Head of caudate nucleus (tissue), 42 donors: ENCODE results near the gene DHRS2.

Experiments
- DNase-seq, 42 donors: peaks; one replicate each; pipeline versions ENCODE4 v3.0.0 to v3.0.0-alpha.2; 2020 to 2021; ENCODE audit warnings: mixed read lengths in 7 of 42
- intact Hi-C: fragments of 100-400 bp; cut with DNase I; formaldehyde crosslinking; loops from one replicate; pipeline ENCODE4 v1.15.0; 2022

Gene DHRS2

DNA sequence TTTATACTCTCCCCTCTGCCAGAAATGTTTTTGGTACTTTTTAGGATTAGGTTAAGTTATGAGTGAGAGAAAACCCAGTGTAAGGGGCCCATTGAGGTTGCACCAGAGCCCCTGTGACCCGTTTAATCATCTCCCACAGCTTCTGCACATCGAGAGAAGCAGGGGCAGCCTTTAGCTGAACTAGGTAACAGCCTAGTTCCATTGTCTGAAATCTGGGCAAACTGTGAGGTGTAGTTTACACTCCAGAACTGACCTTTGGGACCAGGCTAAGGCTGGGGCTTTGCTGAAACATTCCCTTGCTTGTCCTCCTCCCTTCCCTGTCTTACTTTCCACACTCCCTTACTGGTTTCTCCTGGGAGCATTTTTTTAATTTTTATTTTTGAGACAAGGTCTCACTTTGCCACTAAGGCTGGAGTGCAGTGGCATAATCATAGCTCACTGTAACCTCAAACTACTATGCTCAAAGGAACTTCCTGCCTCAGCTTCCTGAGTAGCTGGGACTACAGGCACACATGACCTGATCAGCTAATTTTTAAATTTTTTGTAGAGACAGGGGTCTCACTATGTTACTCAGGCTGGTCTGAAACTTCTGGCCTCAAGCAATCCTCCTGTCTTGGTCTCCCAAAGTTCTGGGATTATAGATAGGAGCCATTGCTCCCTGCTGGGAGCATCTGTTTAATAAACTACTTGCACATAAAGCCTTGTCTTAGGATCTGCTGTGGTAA is 25.9 kb upstream of the DHRS2 start:
- intact Hi-C loops, result no loop called here
- DNase-seq, result no peak

- DNase-seq, result no peak
- intact Hi-C loops, result no loop called here
Observed at GRCh38 chr14:23610815-23611289, 25.3 kb upstream of the DHRS2 start.

GRCh38 chr14:23612354-23612732 is 23.8 kb upstream of the DHRS2 start:
- intact Hi-C loops, result no loop called here
- no peak for DNase-seq

- intact Hi-C loops, result no loop called here
- DNase-seq, result no peak
Observed at GRCh38 chr14:23612802-23613201, 23.4 kb upstream of the DHRS2 start.

DNA sequence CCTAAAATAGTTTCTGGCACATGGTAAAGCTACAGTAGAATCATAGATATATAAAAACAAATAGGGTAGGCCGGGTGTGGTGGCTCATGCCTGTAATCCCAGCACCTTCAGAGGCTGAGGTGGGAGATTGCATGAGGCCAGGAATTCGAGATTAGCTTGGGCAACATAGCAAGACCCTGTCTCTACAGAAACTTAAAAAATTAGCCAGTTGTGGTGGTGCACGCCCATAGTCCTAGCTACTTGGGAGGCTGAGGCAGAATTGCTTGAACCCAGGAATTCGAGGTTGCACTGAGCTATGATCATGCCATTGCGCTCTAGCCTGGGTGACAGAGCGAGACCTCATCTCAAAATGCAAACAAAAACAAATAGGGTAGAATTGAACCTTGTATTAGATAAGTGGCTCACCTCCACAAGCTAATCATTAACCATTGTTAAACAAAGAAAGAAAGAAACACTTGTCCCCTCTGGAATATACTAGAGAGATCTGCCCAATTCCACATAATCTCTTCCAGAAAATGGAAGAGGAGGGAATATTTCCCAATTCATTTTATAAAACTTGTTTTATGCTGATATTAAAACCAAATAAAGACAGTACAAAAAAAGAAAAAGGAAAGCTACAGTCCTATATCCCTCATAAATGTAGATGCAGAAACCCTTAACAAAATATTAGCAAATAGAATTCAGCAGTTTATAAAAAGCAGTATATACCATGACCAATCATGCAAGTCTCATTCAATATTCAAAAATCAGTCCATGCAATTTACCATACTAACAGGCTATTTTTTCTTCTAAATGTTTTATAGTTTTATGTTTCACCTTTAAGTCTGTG is 22.7 kb upstream of the DHRS2 start:
- intact Hi-C loops, result no loop called here

DNA sequence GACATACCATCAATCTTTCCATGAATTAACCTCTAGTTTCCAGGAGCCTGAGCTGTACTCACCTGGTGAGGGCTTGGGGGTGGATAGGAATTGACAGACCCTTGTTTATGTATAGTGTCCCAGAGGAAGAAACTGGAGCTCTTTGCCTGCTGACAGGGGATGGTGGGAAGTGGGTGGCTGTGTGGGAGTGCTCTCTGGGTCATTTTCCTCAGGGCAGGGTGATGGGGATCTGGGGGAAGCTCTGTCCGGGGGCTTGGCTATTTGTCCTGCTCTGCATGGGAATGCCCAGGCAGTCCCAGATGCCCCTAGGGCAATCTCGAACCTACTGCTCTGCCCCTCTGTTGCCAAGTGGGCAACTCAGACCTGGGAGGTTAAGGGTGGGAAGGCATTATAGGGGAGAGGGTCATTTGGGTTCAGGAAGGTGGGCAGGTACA is 21.8 kb upstream of the DHRS2 start:
- intact Hi-C loops, result no loop called here
- peak in 1 of 42 donors; percentile 17 for DNase-seq

More for the DNA sequence above, 22.7 kb upstream of the DHRS2 start:
- no peak for DNase-seq

- DNase-seq, result peak in 1 of 42 donors; percentile 31
- intact Hi-C loops, result no loop called here
Observed at GRCh38 chr14:23615856-23616255, 20.3 kb upstream of the DHRS2 start.

DNA sequence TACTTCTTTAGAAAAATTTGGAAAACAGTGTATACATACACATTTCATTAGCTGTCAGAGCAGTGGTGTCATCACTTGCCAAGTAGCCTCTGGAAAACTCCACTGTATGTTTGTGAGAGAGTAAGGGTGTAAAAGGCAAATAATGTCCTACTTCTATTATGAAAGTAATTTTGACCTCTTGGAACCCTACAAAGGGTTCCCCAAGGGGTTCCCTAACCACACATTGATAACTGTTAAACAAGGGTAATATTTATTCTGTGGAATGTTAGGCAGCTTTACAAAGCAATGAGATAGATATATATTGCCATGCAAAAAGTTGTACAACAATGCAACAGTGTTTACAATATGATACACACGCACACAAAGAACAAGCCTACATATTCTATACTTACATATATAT is 18.6 kb upstream of the DHRS2 start:
- intact Hi-C loops, result no loop called here
- DNase-seq, result no peak

DNA sequence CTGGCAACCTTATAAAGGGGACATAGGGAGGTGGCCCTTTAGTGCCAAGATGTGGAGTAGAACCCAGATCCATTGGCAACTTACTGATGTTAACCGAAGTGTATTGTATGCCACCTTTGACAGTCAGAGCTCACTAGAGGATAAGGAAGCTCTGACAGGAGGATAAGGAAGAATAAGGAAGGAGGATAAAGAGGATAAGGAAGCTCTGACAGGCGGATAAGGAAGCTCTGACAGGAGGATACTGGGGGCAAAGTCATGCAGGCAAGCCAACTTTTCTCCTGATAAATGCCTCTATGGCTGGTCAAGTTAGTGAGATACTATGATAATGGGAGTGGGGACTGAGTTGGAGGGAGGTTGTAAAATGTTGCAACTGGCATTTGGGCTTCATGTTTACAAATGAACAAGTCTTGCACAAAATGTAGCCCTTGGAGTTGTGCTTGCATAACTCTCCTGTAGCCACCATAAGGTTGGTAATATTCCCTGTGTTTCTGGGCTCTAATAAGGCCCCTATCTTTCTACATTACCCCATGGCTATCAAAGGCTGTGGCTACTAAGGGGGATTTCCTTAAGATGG is 17.7 kb upstream of the DHRS2 start:
- intact Hi-C loops, result no loop called here
- DNase-seq, result peak in 1 of 42 donors; percentile 7

- DNase-seq, result peak in 1 of 42 donors; percentile 16
- intact Hi-C loops, result no loop called here
Observed at GRCh38 chr14:23620177-23620702, 15.9 kb upstream of the DHRS2 start.

GRCh38 chr14:23621204-23621931 is 14.8 kb upstream of the DHRS2 start:
- DNase-seq, result peak in 1 of 42 donors; percentile 20
- intact Hi-C loops, result no loop called here

- no peak for DNase-seq
- intact Hi-C loops, result no loop called here
Observed at GRCh38 chr14:23621932-23622730, 14.0 kb upstream of the DHRS2 start.

DNA sequence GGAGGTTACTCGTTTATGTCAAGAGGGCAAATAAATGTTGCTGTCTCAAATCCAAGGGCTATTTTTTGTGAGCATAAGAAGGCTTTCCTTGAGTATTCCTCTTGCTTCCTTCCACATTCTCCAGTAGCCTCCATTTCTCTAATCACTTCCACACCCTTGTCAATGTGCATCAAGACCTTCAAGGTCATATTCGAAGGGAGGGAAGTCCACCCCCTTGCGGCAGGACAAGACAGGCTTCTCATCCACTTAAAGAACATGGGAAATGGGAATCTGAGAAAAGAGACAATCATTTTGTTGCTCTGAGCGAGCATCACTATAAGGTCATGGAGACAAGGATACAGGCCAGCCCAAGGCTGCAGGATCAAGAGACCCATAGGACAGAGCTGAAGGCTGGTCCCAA is 13.2 kb upstream of the DHRS2 start:
- intact Hi-C loops, result no loop called here
- no peak for DNase-seq

DNA sequence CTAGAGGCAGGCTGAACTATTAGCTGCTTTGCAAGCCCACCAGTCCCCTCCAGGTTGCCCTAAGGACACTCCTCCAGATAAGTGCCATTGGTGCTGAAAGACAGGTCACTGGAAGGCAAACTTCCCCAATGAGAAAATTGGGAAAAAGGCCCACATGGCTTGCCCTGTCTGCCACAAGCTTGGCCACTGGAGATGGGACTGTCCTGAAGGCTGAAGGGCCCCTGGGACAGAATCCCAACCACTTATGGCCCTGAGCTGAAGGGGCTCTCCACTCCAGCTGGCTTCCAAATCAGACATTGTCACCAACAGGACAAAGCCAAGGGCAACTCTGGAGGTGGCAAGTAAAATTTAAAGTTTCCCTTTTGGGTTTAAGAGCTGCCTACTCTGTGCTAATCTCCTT is 12.2 kb upstream of the DHRS2 start:
- no peak for DNase-seq
- intact Hi-C loops, result no loop called here

DNA sequence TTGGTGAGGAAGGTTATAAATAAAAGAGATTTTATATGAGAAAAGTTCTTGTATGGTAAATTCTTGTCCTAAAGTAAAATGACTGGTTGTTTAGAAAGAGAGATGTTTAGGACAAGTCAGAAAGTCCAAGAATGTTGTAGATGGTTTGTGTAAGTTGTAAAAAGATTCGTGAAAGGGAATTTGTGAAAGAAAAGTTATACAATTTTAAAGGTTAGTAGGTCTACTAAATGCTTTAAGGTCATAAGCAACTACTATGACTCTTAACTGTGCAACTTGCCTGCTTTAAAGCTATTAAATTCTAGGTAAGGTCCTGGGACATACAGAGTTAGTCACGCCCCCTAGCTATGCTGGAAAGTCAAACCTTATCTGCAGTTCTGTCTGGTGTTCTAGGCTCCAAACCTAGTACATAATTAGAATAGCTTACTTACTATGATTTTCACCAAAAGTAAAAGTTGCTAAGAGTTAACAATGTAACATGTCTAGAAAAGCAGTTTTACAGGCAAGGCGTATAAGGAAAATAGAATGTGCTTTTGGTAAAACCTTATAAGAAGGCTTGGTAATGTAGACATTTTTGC is 11.2 kb upstream of the DHRS2 start:
- intact Hi-C loops, result no loop called here
- DNase-seq, result no peak

DNA sequence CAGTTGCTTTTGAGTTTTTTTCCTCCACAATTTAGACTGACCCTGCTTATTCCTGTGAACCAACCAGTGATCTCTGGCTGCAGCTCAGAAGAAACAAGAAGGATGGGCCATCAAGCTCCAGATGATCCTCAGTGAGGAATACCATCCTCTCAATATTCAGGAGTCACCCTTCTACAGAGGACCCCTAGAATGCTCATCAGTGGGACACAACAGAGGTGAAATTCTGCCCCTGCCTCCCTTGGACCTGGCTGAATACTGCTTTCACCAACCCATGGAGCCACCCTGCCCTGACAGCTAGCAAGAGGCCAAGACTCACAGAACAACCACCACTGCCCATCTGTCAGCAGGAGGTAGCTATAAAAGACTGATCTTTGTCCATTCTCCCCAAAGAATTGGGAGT is 9.2 kb upstream of the DHRS2 start:
- no peak for DNase-seq
- intact Hi-C loops, result no loop called here

GRCh38 chr14:23627961-23628360 is 8.2 kb upstream of the DHRS2 start:
- no peak for DNase-seq
- intact Hi-C loops, result no loop called here

GRCh38 chr14:23629204-23629603 is 7.0 kb upstream of the DHRS2 start:
- intact Hi-C loops, result no loop called here
- no peak for DNase-seq
